GM21723 (cell line): ENCODE measurements around the gene AMY2B.
"Not testable (repeated sequence)": the region's sequence is repeated elsewhere in the genome, so short reads cannot be mapped to it uniquely, and the experiment has no call there.

ENCODE experiments used
- ATAC-seq: cut with Tn5 transposase; IDR thresholded peaks from one replicate; pipeline ENCODE4 v1.9.1; 2021; ENCODE audit warnings: mild to moderate bottlenecking, moderate library complexity; ENCODE audit not compliant: unreplicated experiment

AMY2B gene

DNA sequence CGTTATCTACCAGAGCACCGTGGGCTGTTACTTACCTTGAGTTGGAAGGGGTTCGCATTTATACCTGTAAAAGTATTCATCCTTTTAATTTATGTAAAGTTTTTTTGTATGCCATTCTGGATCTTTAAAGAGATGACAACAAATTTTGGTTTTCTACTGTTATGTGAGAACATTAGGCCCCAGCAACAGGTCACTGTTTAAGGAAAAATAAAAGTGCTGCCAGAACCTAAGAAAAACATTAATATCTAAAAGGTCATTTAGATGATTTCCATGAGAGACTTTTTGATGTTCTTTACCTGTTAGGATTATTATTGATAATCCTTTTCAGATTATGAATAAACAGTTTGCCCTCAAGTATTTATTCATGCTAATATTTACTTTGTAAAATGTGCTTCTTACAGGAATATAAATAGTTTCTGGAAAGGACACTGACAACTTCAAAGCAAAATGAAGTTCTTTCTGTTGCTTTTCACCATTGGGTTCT lies 45.6 kb downstream of the AMY2B start, which contains the start of gene AMY2A:
TSS of gene AMY2A (plus strand) at position 434 of the 484 bp plus-strand sequence. CDS start at position 448, 14 bp downstream.
- not testable (repeated sequence) for ATAC-seq

DNA sequence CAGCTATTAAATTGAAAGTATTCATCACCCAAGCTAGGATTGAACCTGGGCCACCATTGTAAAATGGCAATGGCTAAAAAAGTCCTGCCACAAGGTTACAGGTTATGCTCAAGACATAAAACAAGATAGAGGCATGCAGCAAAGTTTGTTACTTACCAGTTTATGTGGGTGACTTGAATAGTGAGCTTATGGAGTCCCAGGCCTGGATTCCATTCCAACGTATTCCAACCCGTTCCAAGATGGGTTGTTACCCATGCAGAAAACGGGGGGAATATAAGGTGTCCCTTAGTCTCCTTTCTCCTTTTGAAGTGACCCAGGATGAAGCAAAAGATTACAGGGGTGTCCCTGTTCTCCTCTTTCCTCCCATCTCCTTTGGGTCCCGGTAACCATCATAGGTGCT lies 56.0 kb downstream of the AMY2B start:
- not testable (repeated sequence) for ATAC-seq
